HEK293 (cell line): ENCODE data around the gene TBC1D20.

Experiments
- CTCF ChIA-PET: fragments of 350-600 bp; formaldehyde crosslinking; extraction: SDS; loops from one replicate; lab custom pipeline; 2021; ENCODE audit warnings: antibody characterized with exemption; lab: Yijun Ruan, JAX
- POLR2A ChIA-PET: fragments of 300-600 bp; formaldehyde crosslinking; extraction: SDS; loops from one replicate; lab custom pipeline; 2020; ENCODE audit warnings: antibody characterized with exemption, inconsistent platforms; lab: Yijun Ruan, JAX
- H3K27ac ChIP-seq: fragments of 200-500 bp; sonication (Bioruptor generic); 2 replicates; pipeline ENCODE4 v1.5.1; 2014; ENCODE audit warnings: low read depth, low read length, control low read depth, inconsistent platforms; ENCODE audit errors: extremely low read depth
- H3K36me3 ChIP-seq, 2 experiments: fragments of 200-500 bp in 1 of 2; sonication (Bioruptor generic) in 1 of 2; 1 replicate in 1 of 2; 2 replicates in 1 of 2; pipeline ENCODE4 v1.5.1; 2014 to 2017; ENCODE audit warnings: inconsistent platforms in 2 of 2, low read length in 2 of 2; ENCODE audit not compliant: control insufficient read depth in 2 of 2, insufficient read depth in 1 of 2
- H3K4me1 ChIP-seq: fragments of 200-500 bp; sonication (Bioruptor generic); 2 replicates; pipeline ENCODE4 v1.5.1; 2014; ENCODE audit warnings: mild to moderate bottlenecking, low read length, inconsistent platforms; ENCODE audit not compliant: control insufficient read depth, insufficient read depth
- H3K4me3 ChIP-seq: 2 replicates; pipeline ENCODE4 v1.5.1; 2011; ENCODE audit warnings: low read depth, mild to moderate bottlenecking, control low read depth, low read length, moderate library complexity
- H3K9me3 ChIP-seq: fragments of 200-500 bp; sonication (Bioruptor generic); 2 replicates; pipeline ENCODE4 v1.5.1; 2014; ENCODE audit warnings: low read depth, low read length, inconsistent platforms; ENCODE audit not compliant: control insufficient read depth, insufficient read depth
- GLIS1 ChIP-seq: fragments of 450-650 bp; formaldehyde crosslinking; IDR thresholded peaks from 2 replicates; pipeline ENCODE4 v1.5.1; 2016; ENCODE audit warnings: missing biosample characterization, missing genetic modification characterization
- PRDM1 ChIP-seq: fragments of 450-650 bp; formaldehyde crosslinking; IDR thresholded peaks from 2 replicates; pipeline ENCODE4; 2016; ENCODE audit warnings: missing biosample characterization, missing genetic modification characterization
- SP7 ChIP-seq: fragments of 450-650 bp; formaldehyde crosslinking; IDR thresholded peaks from 2 replicates; pipeline ENCODE4 v1.5.1; 2016; ENCODE audit warnings: missing biosample characterization, missing genetic modification characterization
- TCF7L2 ChIP-seq: IDR thresholded peaks from 2 replicates; pipeline ENCODE4 v1.6.1; 2011; ENCODE audit warnings: low read depth, mild to moderate bottlenecking, inconsistent platforms, low read length, moderate library complexity, borderline replicate concordance
- ZBTB48 ChIP-seq: fragments of 450-650 bp; formaldehyde crosslinking; IDR thresholded peaks from 2 replicates; pipeline ENCODE4 v1.5.1; 2016; ENCODE audit warnings: missing biosample characterization, missing genetic modification characterization
- ZNF155 ChIP-seq: fragments of 450-650 bp; formaldehyde crosslinking; IDR thresholded peaks from 2 replicates; pipeline ENCODE4 v1.5.1; 2016; ENCODE audit warnings: missing biosample characterization, missing genetic modification characterization
- ZNF18 ChIP-seq: fragments of 450-650 bp; formaldehyde crosslinking; IDR thresholded peaks from 2 replicates; pipeline ENCODE4 v1.5.1; 2016; ENCODE audit warnings: missing biosample characterization, missing genetic modification characterization
- ZNF184 ChIP-seq: fragments of 450-650 bp; IDR thresholded peaks from 2 replicates; pipeline ENCODE4 v1.5.1; 2018; ENCODE audit warnings: missing biosample characterization, mild to moderate bottlenecking, missing genetic modification characterization
- ZNF2 ChIP-seq: fragments of 450-650 bp; formaldehyde crosslinking; IDR thresholded peaks from 2 replicates; pipeline ENCODE4 v1.5.1; 2016; ENCODE audit warnings: missing biosample characterization, missing genetic modification characterization
- ZNF223 ChIP-seq: fragments of 450-650 bp; formaldehyde crosslinking; IDR thresholded peaks from 2 replicates; pipeline ENCODE4 v1.5.1; 2016; ENCODE audit warnings: missing biosample characterization, missing genetic modification characterization
- ZNF292 ChIP-seq: fragments of 450-650 bp; formaldehyde crosslinking; IDR thresholded peaks from 2 replicates; pipeline ENCODE4 v1.5.1; 2016; ENCODE audit warnings: low read depth, missing biosample characterization, missing genetic modification characterization, borderline replicate concordance
- ZNF302 ChIP-seq: fragments of 450-650 bp; formaldehyde crosslinking; IDR thresholded peaks from 2 replicates; pipeline ENCODE4 v1.5.1; 2016; ENCODE audit warnings: missing biosample characterization, missing genetic modification characterization, low read depth
- ZNF335 ChIP-seq: fragments of 450-650 bp; formaldehyde crosslinking; conservative IDR thresholded peaks from 2 replicates; pipeline ENCODE4 v1.5.1; 2016; ENCODE audit warnings: missing biosample characterization, missing genetic modification characterization
- ZNF341 ChIP-seq: fragments of 450-650 bp; formaldehyde crosslinking; IDR thresholded peaks from 2 replicates; pipeline ENCODE4; 2016; ENCODE audit warnings: low read depth, missing biosample characterization, missing genetic modification characterization
- ZNF362 ChIP-seq: fragments of 450-650 bp; formaldehyde crosslinking; IDR thresholded peaks from 2 replicates; pipeline ENCODE4 v1.5.1; 2016; ENCODE audit warnings: missing biosample characterization, missing genetic modification characterization
- ZNF366 ChIP-seq: fragments of 450-650 bp; formaldehyde crosslinking; conservative IDR thresholded peaks from 2 replicates; pipeline ENCODE4 v1.5.1; 2016; ENCODE audit warnings: missing biosample characterization, missing genetic modification characterization
- ZNF433 ChIP-seq: fragments of 450-650 bp; formaldehyde crosslinking; IDR thresholded peaks from 2 replicates; pipeline ENCODE4 v1.5.1; 2016; ENCODE audit warnings: missing biosample characterization, missing genetic modification characterization, low read depth
- ZNF48 ChIP-seq: fragments of 450-650 bp; formaldehyde crosslinking; IDR thresholded peaks from 2 replicates; pipeline ENCODE4 v1.5.1; 2016; ENCODE audit warnings: missing biosample characterization, missing genetic modification characterization
- ZNF600 ChIP-seq: fragments of 450-650 bp; formaldehyde crosslinking; IDR thresholded peaks from 2 replicates; pipeline ENCODE4 v1.5.1; 2016; ENCODE audit warnings: missing biosample characterization, missing genetic modification characterization
- ZNF623 ChIP-seq: fragments of 450-650 bp; formaldehyde crosslinking; IDR thresholded peaks from 2 replicates; pipeline ENCODE4 v1.5.1; 2016; ENCODE audit warnings: missing biosample characterization, missing genetic modification characterization
- ZNF626 ChIP-seq: fragments of 450-650 bp; sonication (Bioruptor Pico); formaldehyde crosslinking; IDR thresholded peaks from 2 replicates; pipeline ENCODE4 v1.5.1; 2018; ENCODE audit warnings: missing biosample characterization, missing genetic modification characterization, inconsistent platforms
- ZNF654 ChIP-seq: fragments of 450-650 bp; formaldehyde crosslinking; IDR thresholded peaks from 2 replicates; pipeline ENCODE4 v1.5.1; 2016; ENCODE audit warnings: low read depth, missing biosample characterization, missing genetic modification characterization
- ZNF792 ChIP-seq: fragments of 450-650 bp; formaldehyde crosslinking; IDR thresholded peaks from 2 replicates; pipeline ENCODE4 v1.5.1; 2016; ENCODE audit warnings: missing biosample characterization, missing genetic modification characterization
- ZXDB ChIP-seq: fragments of 450-650 bp; formaldehyde crosslinking; IDR thresholded peaks from 2 replicates; pipeline ENCODE4 v1.5.1; 2016; ENCODE audit warnings: missing biosample characterization, missing genetic modification characterization

Gene TBC1D20

GRCh38 chr20:415820-416322 is 46.5 kb downstream of the TBC1D20 start:
- Histone ChIP-seq H3K36me3 (peaks cover 17 to 54% of the 10 kb centered on the region in 2 experiments), H3K4me3 (no peak overlapping the region)
- no peak for TF ChIP-seq ZNF335 (tag by site-specific recombination)
- TF ChIP-seq ZNF341 (tag by site-specific recombination), result peak; percentile 85
- TF ChIP-seq SP7 (tag by site-specific recombination), result peak; percentile 84
- no peak for TF ChIP-seq ZNF2 (tag by site-specific recombination)
- TF ChIP-seq ZNF600 (tag by site-specific recombination), result peak; percentile 41
- no peak for TF ChIP-seq ZBTB48 (tag by site-specific recombination)
- no peak for TF ChIP-seq ZNF623 (tag by site-specific recombination)
- TF ChIP-seq ZNF654 (tag by site-specific recombination), result no peak
- no peak for TF ChIP-seq ZXDB
- TF ChIP-seq ZNF18 (tag by site-specific recombination), result peak; percentile 91
- 0 out of 2 replicates have a peak, but pooled peaks have one; percentile 34 for TF ChIP-seq ZNF362
- no peak for TF ChIP-seq ZNF155 (tag by site-specific recombination)
- TF ChIP-seq PRDM1 (tag by site-specific recombination), result peak; percentile 9; the same call in 1 of the 2 replicates
- no peak for TF ChIP-seq ZNF292 (tag by site-specific recombination)
- TF ChIP-seq, all 188 proteins: peak for 6
- no peaks in the 10 kb centered on the region for H3K4me1 ChIP-seq
- H3K9me3 ChIP-seq, result no peaks in the 10 kb centered on the region
- no peak overlapping the region for H3K27ac ChIP-seq
- ChIA-PET POLR2A (no interaction called here), CTCF (interaction anchor here (0.6 kb wide), 1 partner anchor 33 kb away, joined by 3 read pairs; no protein-coding TSS in a partner anchor)

GRCh38 chr20:414161-414560 is 48.2 kb downstream of the TBC1D20 start:
- Histone ChIP-seq H3K36me3 (peaks cover 23 to 54% of the 10 kb centered on the region in 2 experiments), H3K4me1 (peaks cover under 1% of the 10 kb centered on the region; the same call in 1 of the 2 replicates), H3K9me3 (no peaks in the 10 kb centered on the region), H3K4me3 (no peak overlapping the region), H3K27ac (no peak overlapping the region)
- ChIA-PET CTCF (interaction anchor here (1.0 kb wide), 1 partner anchor 18 kb away, joined by 3 read pairs; no protein-coding TSS in a partner anchor), POLR2A (no interaction called here)
- TF ChIP-seq TCF7L2 (no peak), ZNF184 (no peak), GLIS1 (tag by site-specific recombination) (0 out of 2 replicates have a peak, but pooled peaks have one; percentile 29), ZNF433 (tag by site-specific recombination) (no peak)

- ChIA-PET POLR2A (no interaction called here), CTCF (interaction anchor here (0.6 to 1.1 kb wide), 2 partner anchors 20 to 165 kb away, joined by 4 to 5 read pairs; no protein-coding TSS in a partner anchor)
- Histone ChIP-seq H3K36me3 (peaks cover 23 to 39% of the 10 kb centered on the region in 2 experiments), H3K4me3 (no peak overlapping the region), H3K27ac (no peak overlapping the region), H3K9me3 (no peaks in the 10 kb centered on the region), H3K4me1 (peaks cover 6% of the 10 kb centered on the region)
- TF ChIP-seq ZNF626 (no peak), ZNF366 (tag by site-specific recombination) (no peak), ZBTB48 (tag by site-specific recombination) (no peak), ZNF223 (tag by site-specific recombination) (no peak), ZNF792 (tag by site-specific recombination) (no peak), ZNF48 (no peak), ZNF302 (no peak)
Measured at GRCh38 chr20:412081-412480, 50.3 kb downstream of the TBC1D20 start.
